Right lobe of liver (tissue), 4 donors: ENCODE measurements around the gene LIMS1.

Experiments
- POLR2A ChIP-seq: fragments of 450-650 bp; IDR thresholded peaks from one replicate; pipeline ENCODE4 v1.6.1; 2017; ENCODE audit warnings: antibody characterized with exemption, mild to moderate bottlenecking
- TF ChIP-seq, protein P1 (sequence below), 4 donors: fragments of 200-600 bp in 3 of 4; fragments of 450-650 bp in 1 of 4; IDR thresholded peaks; one replicate each; pipeline versions ENCODE4 v1.5.1 to v1.8.0; 2016 to 2022; ENCODE audit warnings: antibody characterized with exemption in 4 of 4, mild to moderate bottlenecking in 2 of 4
- donor health status: DM: no; HTN: no; CAD: no.
- donor health status: DM: no; HTN: no; CAD: no.
- donor health status: DM: no; HTN: yes; CAD: no.

DNA sequence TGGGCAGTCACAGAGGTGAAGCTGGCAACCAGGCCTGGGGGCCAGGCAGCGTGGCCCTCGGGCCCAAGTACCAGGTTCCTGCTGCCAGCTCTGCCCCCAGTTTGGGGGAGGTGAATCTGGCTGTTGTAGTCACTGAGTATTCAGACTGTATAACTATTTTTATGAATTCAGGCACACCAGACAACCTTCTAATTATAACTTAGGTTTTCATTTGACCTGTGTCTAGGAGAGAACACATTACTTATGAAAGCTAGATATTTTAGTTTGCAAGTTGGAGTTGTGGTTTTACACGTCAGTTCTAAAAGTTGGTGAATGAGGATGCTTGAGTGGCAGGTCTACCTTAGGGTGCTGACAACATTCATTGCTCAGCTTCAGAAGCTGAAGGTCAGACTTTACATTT, 71.7 kb downstream of the LIMS1 start:
- TF ChIP-seq, protein P1, sequence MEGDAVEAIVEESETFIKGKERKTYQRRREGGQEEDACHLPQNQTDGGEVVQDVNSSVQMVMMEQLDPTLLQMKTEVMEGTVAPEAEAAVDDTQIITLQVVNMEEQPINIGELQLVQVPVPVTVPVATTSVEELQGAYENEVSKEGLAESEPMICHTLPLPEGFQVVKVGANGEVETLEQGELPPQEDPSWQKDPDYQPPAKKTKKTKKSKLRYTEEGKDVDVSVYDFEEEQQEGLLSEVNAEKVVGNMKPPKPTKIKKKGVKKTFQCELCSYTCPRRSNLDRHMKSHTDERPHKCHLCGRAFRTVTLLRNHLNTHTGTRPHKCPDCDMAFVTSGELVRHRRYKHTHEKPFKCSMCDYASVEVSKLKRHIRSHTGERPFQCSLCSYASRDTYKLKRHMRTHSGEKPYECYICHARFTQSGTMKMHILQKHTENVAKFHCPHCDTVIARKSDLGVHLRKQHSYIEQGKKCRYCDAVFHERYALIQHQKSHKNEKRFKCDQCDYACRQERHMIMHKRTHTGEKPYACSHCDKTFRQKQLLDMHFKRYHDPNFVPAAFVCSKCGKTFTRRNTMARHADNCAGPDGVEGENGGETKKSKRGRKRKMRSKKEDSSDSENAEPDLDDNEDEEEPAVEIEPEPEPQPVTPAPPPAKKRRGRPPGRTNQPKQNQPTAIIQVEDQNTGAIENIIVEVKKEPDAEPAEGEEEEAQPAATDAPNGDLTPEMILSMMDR (IDR thresholded peaks at IDR 0.05): no peak
- TF ChIP-seq POLR2A: no peak
